Activated effector memory CD4-positive, alpha-beta T cell treated with anti-CD3 and anti-CD28 coated beads, Interleukin-2, amount 50 U/mL, for 16 hours (primary cell): ENCODE measurements around the gene EFHC2.
"Not testable (repeated sequence)": the region's sequence is repeated elsewhere in the genome, so short reads cannot be mapped to it uniquely, and the experiment has no call there.

Experiments
- DNase-seq: peaks from one replicate; pipeline ENCODE4 v3.0.0-alpha.2; 2020

The EFHC2 gene

GRCh38 chrX:44227991-44228390, 115.5 kb downstream of the EFHC2 start:
- DNase-seq = no peak

DNA sequence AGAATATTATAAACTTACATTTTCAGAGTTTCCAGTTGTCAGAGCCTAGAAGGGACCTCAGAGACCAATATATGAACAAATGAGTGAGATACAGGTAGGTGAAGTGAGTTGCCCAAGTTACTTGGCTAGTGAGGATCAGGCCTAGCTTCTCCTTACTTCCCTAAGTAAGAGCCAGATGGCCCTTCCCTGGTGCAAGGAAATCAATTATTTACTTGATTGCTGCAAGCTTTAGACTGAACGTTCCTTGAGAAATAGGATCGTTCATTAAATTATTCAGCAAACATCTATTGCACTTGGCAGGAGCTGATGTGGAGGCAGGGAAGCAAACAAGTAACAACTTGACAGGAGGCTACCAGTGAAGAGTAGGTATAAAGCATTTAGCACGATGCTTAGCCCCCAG, 117.8 kb downstream of the EFHC2 start:
- DNase-seq = no peak

DNA sequence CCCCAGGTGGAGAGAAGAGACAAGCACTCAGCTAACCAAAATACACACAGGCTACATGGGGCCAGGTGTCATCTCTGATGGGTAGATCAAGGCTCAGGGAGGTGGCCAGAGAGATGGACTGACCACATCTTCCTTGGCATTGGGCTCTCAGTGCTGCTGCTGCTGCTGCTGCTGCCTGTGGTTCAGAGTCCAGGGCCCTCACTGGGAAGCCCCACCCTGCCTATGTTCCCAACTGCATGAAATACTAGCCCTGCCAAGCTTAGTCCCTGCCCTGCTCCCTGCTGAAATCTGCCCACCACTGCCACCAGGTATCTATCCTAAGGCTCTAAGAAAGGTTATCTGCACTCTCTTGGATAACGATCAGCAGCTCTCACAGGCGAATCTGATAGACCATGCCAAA, 118.7 kb downstream of the EFHC2 start:
- no peak for DNase-seq

DNA sequence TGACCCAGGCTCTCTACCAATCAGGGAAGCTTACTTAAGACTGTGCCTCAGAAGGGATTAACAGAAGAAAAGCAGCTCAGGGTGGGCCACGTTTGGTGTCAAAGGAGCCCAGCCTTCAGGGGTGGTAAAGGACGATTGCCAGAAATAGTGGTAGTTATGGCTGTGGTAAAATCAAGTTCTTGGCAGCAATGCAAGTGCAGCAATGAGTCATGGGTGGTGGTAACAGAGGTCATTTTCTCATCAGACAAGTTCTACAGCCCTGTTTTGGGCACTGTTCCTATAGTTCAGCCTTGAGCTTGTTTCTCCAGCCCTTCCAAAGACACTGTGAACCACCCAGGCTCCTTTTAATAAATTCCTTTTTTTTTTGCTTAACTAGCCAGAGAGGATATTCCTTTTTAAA, 120.3 kb downstream of the EFHC2 start:
- DNase-seq = no peak

DNA sequence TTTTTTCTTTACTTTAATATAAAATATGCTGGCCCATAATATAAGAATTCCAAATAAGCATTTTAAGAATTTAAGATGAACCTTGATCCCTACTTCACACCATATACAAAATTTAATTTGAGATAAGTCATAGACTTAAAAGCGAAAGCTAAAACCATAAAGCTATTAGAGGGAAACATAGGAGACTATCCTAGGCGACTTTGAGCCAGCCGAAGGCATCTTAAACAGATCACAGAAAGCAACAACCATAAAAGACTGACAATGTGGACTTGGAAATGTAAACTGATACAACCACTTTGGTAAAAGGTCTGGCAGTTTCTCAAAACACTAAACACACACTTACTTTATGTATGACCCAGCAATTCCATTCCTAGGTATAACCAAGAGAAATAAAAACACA, 125.0 kb downstream of the EFHC2 start:
- DNase-seq = no peak

GRCh38 chrX:44216171-44216570, 127.3 kb downstream of the EFHC2 start:
- no peak for DNase-seq

- DNase-seq = no peak
Observed at GRCh38 chrX:44203791-44204190, 139.7 kb downstream of the EFHC2 start.

DNA sequence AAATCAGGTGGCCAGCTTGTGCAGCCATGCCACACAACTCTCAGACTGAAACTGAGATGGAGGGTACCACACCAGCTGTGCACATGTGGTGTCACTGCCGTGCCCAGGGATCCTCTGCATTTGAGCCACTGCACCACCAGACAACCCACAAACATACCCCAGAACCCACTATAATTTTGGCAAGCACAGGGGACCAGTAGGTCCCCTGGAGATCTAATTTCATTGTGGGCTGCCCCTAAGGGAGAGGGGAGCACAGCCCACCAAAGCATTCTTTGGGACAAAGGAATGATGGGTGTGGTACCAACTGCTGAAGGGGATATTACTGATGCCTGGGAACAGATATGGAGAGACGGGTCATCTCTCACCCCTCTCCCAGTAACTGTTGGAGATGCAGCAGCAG, 140.9 kb downstream of the EFHC2 start:
- no peak for DNase-seq

- DNase-seq = no peak
Observed at GRCh38 chrX:44189116-44189515, 154.4 kb downstream of the EFHC2 start.

GRCh38 chrX:44187915-44188314, 155.6 kb downstream of the EFHC2 start:
- DNase-seq = not testable (repeated sequence)

GRCh38 chrX:44183329-44183728, 160.1 kb downstream of the EFHC2 start:
- no peak for DNase-seq

- no peak for DNase-seq
Observed at GRCh38 chrX:44178274-44179053, 165.0 kb downstream of the EFHC2 start.

DNA sequence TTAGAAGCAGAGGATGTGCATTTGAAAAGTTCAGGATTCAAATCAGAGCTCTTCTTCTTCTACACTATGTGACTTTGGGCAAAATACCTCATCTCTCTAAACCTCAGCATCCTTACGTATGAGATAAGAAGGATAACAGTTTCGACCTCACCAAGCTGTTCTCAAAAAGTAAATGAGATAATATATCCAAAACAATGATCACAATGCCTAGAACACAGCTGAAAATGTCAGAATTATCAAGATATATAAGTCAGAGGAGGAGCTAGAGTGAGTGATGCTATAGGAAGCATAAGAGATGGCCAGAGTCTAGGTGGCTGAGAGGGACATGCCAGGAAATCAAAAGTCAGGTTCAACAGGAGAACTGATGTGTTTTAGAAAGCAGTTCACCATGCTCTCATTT, 168.0 kb downstream of the EFHC2 start:
- DNase-seq = no peak

GRCh38 chrX:44174061-44174460, 169.4 kb downstream of the EFHC2 start:
- DNase-seq = no peak

DNA sequence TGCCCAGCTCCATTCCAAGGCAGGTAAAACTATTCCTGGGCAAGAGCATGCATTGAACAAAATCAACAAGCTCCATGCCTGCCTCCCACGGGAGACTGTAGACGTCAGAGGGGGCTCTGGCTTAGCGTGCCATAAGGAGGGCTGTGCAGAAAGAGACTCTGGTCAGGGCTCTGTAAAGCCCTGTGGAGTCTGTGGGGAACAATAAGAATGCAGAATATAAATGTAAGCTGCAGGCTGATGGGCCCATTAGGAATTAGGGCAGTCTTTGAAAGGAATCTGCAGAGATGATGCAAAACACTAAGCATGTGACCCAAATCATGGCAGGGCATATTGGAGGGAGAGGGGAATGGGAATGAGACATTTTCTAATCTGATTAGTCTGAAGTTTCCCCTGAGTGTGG, 170.3 kb downstream of the EFHC2 start:
- DNase-seq = no peak

DNA sequence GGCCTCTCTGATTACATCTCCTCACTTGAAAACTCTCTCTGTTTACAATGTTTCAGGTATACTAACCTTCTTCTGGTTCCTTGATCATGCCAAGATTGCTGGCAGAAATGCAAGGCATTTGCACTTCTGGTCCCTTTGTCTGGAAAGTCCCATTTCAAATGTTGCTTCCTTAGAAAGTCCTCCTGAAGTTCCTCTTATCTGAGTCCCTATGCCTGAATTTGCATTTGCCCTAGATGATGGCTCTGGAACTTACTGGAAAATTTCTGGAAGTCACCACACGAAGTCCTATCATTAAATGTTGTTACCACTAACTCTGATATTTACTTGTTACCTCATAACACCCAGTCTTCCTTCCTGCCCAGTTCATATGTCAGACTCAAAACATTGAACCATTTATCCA, 176.4 kb downstream of the EFHC2 start:
- no peak for DNase-seq

DNA sequence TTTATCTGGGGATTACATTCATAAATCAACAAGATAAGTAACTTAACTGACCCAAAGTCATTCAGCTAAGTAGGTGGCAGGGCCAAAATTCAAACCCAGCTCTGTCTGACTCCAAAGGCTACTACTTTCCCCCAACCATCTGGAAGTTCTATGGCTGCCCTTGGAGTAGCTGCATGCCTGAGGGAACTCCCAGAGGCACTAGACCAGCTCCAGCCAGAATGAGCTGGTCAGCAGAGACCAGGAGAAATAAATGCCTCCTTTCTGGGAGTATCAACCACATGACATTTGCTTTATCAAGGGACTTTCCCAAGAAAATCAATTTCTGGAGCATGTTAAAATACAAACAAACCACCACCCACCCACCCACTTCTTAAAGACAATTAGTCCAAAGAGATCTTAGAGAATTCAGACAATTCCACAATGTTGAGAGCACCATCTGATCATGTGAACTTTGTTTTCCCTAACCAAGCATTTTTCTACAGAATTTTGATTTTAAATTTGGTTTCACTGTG, 180.5 kb downstream of the EFHC2 start:
- no peak for DNase-seq

GRCh38 chrX:44157858-44158257, 185.6 kb downstream of the EFHC2 start:
- DNase-seq = no peak

- DNase-seq = no peak
Observed at GRCh38 chrX:44157283-44157682, 186.2 kb downstream of the EFHC2 start.

- DNase-seq = no peak
Observed at GRCh38 chrX:44156726-44157125, 186.7 kb downstream of the EFHC2 start.

GRCh38 chrX:44155126-44155525, 188.3 kb downstream of the EFHC2 start:
- DNase-seq = no peak

GRCh38 chrX:44152852-44153251, 190.6 kb downstream of the EFHC2 start:
- DNase-seq = no peak

DNA sequence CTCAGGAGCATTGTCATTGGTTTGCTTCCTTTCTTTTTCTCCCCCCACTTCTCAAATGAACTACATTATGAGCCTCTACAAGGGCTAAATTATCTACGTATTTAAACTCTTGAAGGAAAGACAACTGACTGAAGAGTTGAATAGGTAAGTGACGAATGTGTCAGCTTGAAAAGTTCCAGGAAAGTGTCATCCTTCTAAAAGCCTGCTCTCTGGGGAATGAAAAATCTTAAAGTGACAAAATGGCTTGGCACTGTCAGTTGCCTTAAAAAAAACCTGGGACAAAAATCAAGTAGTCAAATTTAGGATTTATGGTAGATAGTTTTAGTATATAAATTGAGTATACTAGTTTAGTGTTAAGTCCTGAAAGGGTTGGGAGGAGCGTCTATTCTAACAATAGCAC, 196.3 kb downstream of the EFHC2 start:
- DNase-seq = no peak

DNA sequence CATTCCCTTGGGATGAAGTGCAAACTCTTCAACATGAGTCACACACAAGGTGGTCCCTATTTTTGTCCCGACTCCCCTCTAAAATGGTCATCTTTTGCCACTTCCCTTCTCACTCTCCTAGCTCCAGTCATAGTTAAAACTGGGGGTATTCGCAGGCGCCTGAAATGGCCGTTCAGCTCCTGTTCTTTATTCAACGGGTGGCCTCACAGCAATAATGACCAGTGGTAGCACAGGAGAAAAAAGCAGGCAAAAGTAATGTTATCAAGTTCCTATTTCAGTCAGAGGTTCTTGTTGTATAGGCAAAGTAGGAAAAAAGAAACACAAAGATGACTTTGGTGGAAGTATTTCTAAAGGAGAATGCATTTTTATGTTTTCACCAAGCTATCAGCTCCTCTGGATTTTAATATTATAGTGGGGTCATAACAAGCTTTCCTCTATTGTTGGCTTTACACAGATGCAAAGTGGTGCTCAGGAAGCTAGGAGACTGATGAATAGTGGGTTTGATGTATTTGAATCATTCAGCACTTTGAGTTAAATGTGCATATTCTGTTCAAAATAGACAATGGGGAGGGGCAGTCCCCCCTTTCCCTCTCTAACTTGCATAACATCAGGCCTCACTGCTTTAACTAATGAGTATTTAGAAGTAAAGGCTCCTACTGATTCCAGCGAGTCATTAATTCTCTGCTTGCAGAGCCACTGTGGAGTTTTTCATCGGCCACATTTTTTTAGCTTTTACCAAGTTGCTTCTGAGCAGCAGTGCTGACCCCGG, 199.1 kb downstream of the EFHC2 start:
- DNase-seq = no peak
